T-helper 17 cell (primary cell): ENCODE measurements around the gene IDI1. TPM values are rescaled to one million over a fixed set of nuclear protein-coding genes. Genes with fewer than 3 reads are reported as not detected.

Source experiments
- ATAC-seq: fragments of 150-1000 bp; cut with Tn5 transposase; 2 replicates; pipeline ENCODE4 v1.10.0; 2021; ENCODE audit warnings: mild to moderate bottlenecking, moderate library complexity
- DNase-seq, 3 donors: peaks; one replicate each; pipeline versions ENCODE4 v3.0.0 to v3.0.0-alpha.2; 2020 to 2021
- H3K9me3 ChIP-seq: one replicate; pipeline ENCODE4 v1.7.0; 2013; ENCODE audit warnings: low read length, mild to moderate bottlenecking; ENCODE audit not compliant: control insufficient read depth, poor library complexity, severe bottlenecking
- H3K27ac Mint-ChIP-seq: one replicate; pipeline ENCODE4 v1.8.0; 2022; ENCODE audit warnings: mild to moderate bottlenecking, moderate library complexity, mixed read lengths
- H3K27me3 Mint-ChIP-seq: one replicate; pipeline ENCODE4 v1.8.0; 2022; ENCODE audit warnings: mixed read lengths
- H3K36me3 Mint-ChIP-seq: one replicate; pipeline ENCODE4 v1.8.0; 2022; ENCODE audit warnings: low read depth, mixed read lengths
- H3K4me1 Mint-ChIP-seq: one replicate; pipeline ENCODE4 v1.8.0; 2022; ENCODE audit warnings: mild to moderate bottlenecking, mixed read lengths
- H3K4me3 Mint-ChIP-seq: one replicate; pipeline ENCODE4 v1.8.0; 2022; ENCODE audit warnings: mild to moderate bottlenecking, moderate library complexity, mixed read lengths
- total RNA-seq, 4 donors: library from RNA in 2 of 4; stranded (reverse) in 2 of 4; gene quantifications; one replicate each; pipeline ENCODE4 v1.2.3 and lab custom pipeline; 2022 to 2026

The IDI1 gene
- total RNA-seq, 2 donors from 2014 or later, result 116 to 134 TPM

DNA sequence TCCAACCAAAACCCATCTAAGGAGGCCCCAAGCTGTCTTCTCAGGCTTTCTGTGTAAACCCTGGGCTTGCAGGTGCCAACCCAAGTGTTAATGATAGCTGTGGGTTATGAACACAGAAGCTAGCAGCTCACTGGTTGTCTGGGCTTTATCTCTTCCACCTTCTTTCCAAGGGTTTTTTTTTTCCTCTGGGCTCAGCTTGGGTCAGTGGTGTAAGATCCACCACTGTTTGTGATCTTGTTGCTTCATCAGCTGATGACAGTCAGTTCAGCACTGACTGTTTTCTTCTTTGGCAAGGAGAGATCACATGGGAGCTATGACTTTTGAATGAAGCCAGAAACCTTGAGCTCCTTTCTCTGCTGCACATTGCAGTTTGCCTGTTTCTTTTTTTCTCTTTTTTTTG lies 56.0 kb downstream of the IDI1 start:
- Mint-ChIP-seq H3K27me3 (no peaks in the 10 kb centered on the region), H3K4me1 (peaks cover 24% of the 10 kb centered on the region), H3K36me3 (peaks cover 10% of the 10 kb centered on the region), H3K4me3 (no peak overlapping the region), H3K27ac (peak overlapping the region; percentile 2)
- ATAC-seq (no peak), DNase-seq (no peak)
- H3K9me3 ChIP-seq, result no peaks in the 10 kb centered on the region

DNA sequence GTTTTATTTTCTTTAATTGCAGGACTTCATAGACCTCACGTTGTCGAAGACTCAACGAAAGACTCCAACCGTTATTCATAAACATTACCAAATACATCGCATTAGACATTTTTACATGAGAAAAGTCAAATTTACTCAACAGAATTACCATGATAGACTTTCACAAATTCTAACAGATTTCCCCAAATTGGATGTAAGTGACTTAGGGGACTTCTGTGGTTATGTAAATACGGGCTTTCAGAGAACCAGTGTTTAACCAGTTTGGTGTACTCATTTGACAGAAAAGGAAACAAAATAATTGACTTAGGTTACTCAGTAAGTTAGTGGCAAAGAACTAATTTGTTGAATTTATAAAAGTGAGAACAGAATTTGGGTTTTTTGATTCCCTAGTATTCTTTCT lies 56.5 kb downstream of the IDI1 start:
- H3K9me3 ChIP-seq, result no peaks in the 10 kb centered on the region
- Mint-ChIP-seq H3K27me3 (no peaks in the 10 kb centered on the region), H3K27ac (no peak overlapping the region), H3K36me3 (peaks cover 10% of the 10 kb centered on the region), H3K4me3 (no peak overlapping the region), H3K4me1 (peaks cover 24% of the 10 kb centered on the region)
- no peak for DNase-seq
- ATAC-seq, result no peak

DNA sequence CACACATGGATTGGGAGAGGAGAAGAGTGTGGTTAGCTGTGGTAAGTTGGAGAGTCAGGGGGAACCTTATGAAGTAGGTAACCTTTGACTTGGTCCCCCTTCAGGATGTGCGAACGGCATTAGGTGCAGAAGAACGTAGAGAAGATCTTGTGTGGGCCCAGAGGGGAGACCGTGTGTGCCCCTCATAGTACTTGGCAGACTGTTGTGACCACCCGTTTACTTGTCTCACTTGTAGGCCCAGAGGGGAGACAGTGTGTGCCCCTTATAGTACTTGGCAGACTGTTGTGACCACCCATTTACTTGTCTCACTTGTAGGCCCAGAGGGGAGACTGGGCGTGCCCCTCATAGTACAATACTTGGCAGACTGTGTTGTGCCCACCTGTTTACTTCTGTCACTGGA lies 58.1 kb downstream of the IDI1 start:
- peaks cover 10% of the 10 kb centered on the region for H3K36me3 Mint-ChIP-seq
- peaks cover 29% of the 10 kb centered on the region for H3K4me1 Mint-ChIP-seq
- ATAC-seq, result no peak

More for the DNA sequence above, 58.1 kb downstream of the IDI1 start:
- Mint-ChIP-seq H3K27me3 (no peaks in the 10 kb centered on the region), H3K4me3 (peak overlapping the region; percentile 97), H3K27ac (no peak overlapping the region)
- no peaks in the 10 kb centered on the region for H3K9me3 ChIP-seq
- DNase-seq, result no peak

Other genes starting within 250 kb of the IDI1 start
- gene LARP4B, start 117.4 kb downstream of the IDI1 start, total RNA-seq, result 10 to 100 TPM; 59.4 to 72.9 TPM
- gene GTPBP4, start 60.7 kb downstream of the IDI1 start, total RNA-seq, result 10 to 100 TPM; 44.4 to 52.7 TPM
- not detected for gene IDI2, start 23.3 kb downstream of the IDI1 start, total RNA-seq
- gene WDR37, start 7.3 kb upstream of the IDI1 start, total RNA-seq, result 10 to 100 TPM; 23.6 to 29.7 TPM